NCI-H82 treated with DMSO at 0.1 percent for 48 hours (cell line): Measurements from ENCODE around the gene ENTPD8.
A peak's percentile ranks its signal among the peaks of the same experiment; 100 is the strongest.

Experiments used
- DNase-seq: peaks from one replicate; lab custom pipeline; 2025; ENCODE audit not compliant: unreplicated experiment; lab: John Stamatoyannopoulos, UW

ENTPD8 gene, protein sequence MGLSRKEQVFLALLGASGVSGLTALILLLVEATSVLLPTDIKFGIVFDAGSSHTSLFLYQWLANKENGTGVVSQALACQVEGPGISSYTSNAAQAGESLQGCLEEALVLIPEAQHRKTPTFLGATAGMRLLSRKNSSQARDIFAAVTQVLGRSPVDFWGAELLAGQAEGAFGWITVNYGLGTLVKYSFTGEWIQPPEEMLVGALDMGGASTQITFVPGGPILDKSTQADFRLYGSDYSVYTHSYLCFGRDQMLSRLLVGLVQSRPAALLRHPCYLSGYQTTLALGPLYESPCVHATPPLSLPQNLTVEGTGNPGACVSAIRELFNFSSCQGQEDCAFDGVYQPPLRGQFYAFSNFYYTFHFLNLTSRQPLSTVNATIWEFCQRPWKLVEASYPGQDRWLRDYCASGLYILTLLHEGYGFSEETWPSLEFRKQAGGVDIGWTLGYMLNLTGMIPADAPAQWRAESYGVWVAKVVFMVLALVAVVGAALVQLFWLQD

DNA sequence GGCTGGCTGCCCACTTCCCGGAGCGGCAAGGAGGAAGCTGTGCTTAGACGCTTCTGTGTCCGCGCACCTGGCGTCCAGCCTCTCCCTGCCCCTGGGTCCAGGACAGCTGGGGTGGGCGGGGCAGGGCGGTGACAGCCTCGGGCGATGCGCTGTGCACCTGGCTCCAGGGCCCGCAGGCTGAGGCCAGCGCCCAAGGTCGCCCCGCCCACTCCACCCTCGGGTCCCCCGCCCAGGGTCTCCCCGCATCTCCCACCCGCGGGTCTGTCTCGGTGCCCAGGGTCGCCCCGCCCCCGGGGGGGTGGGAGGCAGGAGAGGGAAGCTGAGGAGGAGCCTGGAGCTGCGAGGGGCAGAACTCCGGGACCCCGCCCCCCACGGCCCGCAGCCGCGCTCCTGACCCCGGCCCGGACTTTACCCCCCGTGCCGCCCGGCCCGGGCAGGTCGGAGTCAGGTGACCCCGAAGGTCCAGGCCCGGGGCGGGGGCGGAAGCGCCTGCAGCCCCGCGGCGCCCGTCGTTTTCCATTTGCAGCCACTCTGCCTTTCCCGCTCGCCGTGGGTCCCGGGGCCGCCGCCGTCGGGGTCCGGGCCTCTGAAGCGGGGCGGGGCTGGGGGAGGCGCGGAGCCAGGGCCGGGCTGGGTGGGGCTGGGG lies at the start of gene ENTPD8:
TSS of gene ENTPD8 (minus strand) at position 69 of the 646 bp plus-strand sequence. CDS start 3,072 bp downstream, outside the sequence.
- no peak for DNase-seq

DNA sequence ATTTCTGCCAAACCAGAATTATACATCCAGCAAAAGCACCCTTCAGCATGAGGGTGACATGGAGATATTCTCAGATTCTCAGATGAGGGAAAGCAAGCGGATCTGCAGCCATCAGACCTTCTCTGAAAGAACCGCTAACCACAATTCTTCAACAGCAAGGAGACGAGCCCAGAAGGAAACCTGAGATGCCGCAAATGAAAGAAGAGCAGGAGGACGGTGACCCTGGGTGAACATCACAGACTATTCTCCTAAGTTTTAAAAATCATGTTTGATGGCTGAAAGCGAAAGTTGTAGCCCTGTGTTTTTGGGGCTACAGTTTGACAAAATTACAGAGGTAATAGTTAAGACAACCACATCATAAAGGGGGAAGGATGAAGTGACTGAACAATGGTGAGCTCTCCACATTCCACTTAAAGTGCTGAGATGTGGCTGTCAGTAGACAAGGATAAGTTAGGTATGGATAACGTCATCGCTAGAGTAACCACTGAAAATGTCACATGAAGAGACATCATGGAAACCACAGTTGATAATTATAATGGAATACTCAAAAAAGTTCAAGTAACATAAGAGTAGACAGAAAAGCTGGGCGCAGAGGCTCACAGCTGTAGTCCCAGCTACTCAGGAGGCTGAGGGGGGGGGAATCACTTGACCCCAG lies 49.5 kb upstream of the ENTPD8 start:
- DNase-seq = no peak

DNA sequence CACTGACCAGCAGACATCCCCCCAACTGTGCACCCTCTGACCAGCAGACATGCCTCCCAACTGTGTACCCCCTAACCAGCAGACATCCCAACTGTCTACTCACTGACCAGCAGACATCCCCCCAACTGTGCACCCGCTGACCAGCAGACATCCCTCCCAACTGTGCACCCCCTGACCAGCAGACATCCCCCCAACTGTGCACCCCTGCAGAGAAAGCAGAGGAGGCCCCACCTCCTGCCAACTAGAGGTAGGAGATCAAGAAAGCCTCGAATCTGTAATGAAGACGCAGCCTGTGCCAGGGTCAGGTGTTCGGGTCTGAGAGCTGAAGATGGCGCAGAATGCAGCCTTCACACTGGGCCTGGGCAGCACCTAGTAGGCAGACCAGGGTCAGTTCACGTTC lies 47.7 kb upstream of the ENTPD8 start:
- DNase-seq = no peak

DNA sequence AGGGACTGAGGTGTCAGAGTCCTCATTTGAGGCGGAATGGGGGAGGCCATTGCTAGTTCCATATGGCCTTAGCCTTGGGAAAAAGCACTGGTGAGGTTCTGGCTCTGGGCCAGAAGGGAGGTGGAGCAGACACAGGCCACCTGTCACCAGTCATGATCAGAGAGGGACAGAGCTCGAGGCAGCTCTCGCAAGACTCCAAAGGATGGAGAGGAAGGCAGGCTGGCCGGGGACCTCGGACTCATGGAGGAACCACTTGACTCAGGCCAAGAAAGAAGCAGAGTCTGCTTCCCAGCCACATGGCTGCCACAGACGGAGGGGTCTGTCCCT lies 47.1 kb upstream of the ENTPD8 start:
- DNase-seq = peak; percentile 58

DNA sequence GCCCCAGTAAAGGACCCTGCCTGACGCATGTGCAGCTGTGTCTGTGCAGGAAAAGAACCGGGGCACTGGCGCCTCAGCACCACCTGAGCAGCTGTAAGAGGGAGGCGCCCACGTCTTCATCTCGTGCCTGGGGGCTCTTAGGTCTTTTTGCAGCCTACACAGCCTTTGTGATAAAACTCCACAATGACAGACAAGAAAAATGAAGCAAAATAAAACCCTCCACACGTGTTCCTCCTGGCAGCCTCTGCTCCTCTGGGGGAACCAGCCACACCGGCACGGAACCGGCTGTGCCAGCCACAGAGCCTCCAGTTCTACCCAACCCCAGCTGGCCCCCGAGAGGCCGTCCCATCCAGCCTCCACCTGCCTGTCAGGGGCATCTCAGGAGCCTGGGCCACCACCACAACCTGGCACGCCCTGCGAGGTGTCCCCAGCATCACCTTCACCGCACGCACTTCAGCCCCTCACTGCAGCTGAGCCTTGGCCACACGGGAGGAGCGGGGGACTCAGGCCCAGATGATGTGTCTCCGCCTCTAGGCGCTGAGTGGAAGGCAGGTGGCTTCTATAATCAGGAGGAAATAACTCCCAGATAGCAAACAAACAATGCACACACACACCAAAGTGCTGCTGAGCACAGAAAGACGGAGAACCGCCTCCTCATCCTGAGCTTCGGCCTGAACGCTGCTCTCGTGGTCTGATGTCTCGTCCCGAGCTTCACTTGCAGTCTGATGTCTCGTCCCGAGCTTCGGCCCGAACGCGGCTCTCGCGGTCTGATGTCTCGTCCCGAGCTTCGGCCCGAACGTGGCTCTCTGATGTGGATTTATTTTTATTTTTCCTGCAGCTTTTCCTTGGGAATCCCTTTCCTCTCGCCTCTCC lies 46.5 kb upstream of the ENTPD8 start:
- DNase-seq = no peak

DNA sequence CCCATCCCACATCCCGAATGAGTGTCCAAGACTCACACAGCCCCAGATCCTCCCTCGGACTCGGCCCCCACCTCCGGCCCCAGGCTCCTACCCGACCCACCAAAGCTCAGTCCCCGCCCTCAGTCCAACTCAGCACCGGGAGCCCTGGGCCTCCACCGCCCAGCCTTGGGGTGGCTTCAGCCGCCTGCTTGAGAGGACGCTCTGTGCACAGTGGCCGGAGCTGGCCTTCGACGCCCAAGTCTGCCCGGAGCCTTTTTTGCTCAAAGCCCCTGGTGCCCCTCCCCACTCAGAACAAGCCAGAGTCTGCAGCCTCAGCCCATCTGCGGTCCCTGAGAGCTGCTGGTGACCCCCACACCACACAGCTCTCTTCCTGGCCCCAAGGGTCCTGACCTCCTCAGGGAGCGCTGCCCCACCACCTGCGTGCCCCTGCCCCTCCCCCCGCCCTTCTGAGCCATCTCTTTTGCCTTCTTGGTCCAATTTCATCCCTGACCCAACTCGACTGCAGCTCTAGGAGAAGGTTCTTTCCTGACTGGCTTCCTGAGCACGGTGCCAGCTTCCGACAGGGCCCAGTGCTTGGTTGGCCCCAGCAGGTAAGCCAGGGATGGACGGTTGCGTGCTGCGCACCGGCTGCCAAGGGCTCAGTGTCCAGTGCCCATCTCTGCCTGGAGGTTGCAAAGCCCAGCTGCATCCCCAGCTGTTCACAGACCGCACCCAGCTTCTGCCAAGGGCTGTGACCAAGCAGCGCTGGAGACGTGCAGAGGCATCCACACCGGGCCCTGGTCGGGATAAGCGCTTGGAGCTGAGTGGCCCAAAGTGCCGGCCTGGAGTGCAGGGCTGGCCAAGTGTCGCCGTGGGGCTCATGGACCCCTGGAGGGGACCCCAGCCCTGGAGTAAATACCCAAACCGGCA lies 45.6 kb upstream of the ENTPD8 start:
- no peak for DNase-seq

DNA sequence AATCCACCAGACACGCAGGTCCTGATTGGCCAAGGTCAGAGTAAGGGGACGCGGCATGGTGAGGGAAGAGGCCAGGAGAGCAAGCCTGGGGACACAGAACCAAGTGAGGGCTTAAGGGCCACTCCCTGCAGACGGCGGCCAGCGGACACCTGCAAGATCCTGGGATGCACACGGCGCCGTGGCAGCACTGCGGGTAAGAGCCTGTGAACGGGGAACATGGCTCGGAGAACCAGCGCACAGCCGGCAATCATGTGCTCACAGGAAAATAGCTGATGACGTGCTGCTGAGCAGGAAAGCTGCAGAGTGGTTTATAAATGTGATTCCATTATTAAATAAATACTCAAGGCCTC lies 45.0 kb upstream of the ENTPD8 start:
- no peak for DNase-seq

DNA sequence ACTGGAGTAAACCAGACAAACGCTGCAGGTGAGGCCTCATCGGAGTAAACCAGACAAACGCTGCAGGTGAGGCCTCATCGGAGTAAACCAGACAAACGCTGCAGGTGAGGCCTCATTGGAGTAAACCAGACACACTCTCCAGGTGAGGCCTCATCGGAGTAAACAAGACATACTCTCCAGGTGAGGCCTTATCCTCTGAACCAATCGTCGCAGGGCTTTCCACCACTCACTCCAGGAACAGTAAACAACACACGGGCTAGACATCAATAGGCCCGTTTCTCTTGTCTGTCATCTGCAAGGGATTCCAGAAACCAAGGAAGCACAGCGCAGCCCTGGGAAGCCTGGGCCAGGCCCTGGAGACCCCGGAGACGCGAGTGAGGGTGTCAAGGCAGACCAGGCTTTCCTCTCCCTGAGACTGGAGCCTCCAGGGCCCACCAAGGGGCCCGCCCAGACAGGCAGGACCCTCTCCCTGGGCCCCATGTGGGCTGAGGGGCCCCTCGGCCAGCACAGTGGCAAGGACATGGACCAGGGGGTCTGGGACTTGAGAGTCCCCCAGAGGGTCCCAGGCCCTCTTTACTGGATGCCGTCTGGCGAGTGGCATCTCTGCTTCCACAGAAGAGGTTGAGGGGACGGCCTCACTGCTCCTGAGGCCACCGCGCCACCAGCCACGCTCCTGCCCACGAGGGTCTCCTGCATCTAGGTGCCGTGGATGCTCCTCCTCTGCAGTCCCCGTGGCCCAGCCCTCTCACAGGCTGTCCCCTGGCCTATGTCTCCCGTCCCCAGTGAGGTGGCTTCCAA lies 44.4 kb upstream of the ENTPD8 start:
- DNase-seq = no peak

DNA sequence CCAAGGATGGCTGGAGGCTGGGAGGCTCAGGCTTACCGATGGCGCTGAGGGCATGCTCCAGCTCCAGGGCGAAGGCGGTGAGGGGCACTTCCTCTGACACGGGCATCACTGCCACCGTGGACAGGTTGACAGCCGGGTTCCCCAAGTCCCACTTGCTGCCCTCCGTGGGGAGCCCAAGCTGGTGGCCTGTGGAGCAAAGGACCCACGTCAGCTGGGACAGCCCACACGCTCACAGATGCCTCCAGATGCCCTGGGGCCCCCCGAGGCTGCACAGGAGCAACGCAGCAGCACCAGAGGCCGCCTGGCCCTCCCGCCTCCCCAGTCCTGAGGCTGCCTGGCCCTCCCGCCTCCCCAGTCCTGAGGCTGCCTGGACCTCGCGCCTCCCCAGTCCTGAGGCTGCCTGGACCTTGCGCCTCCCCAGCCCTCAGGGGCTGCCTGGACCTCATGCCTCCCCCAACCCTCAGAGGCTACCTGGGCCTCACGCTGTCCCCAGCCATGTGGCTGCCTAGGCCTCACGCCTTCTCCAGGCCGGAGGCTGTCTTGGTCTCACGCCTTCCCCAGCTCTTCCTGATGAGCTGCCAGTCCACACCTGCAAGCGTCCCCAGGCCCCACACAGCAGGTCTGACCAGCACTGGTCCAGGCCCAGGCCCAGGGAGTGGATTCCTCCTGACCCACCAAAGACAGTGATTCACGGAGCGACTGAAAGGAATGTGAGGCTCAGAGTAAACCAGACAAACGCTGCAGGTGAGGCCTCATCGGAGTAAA lies 43.6 kb upstream of the ENTPD8 start:
- DNase-seq = no peak

DNA sequence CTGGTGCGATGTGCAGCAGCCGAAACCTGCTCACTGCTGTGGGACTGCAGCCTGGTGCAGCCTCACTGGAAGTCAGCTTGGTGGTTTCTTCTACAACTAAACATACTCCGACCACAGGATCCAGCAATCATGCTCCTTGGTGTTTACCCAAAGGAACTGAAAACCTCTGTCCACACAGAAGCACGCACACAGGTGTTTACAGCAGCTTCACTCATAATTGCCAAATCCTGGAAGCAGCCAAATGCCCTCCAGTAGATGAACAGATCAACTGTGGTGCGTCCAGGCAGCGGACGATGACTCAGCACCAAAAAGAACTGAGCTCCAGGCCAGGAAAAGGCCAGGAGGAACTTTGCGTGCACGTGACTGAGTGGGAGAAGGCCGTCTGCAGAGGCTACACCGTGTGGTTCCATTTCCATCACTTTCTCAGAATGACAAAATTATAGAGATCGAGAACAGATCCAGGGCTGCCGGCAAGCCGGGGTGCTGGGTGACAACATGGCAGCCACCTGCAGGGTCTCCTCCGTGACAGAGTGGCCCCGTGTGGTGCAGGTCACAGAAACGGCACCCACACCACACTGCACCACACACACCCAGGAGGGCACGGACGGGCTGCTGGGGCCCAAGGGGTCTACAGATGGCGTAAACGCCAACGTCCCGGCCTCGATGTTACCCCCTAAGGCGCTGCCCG lies 41.1 kb upstream of the ENTPD8 start:
- no peak for DNase-seq

DNA sequence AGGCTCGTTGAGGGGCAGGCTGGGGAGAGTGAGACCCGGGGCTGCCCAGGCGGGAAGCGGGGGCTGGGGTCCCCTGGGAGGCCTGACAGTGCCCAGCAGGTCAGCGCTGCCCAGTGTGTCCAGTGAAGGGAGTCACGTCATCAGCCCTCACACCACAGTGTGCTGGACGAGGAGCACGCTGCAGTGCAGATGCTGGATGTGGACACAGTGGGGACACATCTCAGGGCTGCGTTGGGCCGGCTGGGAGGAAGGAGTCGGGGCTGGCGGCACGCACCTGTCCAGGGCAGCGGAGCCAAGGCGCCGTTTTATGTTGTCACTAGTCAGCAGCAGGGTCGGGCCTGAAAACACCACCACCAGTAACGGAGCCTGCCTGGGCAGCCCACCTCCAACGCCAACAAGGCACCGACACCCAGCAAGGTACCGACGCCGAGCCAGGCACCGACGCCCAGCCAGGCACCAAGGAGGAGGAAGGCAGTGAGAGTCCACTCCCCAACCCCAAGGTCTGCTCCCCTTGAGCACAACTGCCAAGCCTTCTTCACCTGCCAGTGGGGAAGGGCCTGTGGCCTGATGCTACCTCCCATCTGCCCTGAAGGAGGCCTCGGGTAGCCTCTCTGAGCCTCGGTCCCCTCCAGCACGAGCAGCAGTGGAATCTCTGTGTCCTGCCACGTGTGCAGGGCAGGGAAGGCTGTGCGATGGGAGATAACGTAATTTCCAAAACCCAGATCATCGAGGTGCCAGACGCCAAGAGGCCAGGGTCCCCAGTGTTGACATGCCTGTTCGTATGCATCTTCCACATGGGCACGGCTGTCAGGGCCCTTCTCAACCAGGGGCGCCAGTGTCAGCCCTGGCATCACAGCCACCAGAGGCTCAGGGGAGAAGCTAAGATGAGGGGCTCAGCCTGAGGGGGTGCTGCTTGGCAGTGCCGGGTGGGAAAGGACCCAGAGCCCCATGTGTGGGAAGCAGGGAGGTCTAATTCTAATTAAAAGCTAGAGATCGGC lies 39.8 kb upstream of the ENTPD8 start:
- DNase-seq = no peak

DNA sequence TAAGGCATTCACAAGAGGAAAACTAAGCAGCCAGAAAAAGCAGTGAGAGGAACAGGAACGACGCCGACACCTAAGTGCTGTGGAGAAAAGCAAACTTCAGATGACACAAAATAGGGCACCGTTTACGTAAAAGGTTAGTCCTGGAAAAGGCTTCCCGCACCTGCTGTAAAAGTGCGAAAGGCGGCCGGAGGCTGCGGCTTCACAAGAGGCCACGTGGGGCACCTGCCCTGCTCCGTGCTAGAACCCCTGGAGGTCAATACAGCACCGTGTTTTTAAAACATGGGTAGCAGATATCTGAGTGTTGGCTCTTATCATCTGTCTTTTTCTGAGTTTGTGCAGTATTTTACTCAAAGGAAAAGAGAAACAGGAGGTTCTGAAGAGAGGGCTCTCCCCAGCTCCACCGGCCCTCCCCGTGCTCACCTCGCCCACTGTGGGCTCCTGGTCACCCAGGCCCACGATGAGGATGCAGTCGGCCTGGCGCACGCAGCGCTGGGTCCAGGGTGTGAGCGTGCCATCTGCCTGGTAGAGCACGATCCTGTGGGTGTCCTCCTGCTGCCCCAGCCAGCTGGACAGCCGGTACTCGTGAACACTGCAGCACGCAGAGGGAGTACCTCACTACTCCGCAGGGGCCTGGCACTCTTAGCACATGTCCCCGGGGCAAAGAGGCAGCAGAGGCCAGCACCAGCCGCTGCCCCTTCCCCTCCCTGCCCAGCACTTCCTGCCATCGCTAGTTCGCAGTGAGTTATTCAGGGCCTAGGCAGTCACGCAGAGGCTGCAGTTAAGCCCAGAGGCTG lies 38.9 kb upstream of the ENTPD8 start:
- DNase-seq = no peak

DNA sequence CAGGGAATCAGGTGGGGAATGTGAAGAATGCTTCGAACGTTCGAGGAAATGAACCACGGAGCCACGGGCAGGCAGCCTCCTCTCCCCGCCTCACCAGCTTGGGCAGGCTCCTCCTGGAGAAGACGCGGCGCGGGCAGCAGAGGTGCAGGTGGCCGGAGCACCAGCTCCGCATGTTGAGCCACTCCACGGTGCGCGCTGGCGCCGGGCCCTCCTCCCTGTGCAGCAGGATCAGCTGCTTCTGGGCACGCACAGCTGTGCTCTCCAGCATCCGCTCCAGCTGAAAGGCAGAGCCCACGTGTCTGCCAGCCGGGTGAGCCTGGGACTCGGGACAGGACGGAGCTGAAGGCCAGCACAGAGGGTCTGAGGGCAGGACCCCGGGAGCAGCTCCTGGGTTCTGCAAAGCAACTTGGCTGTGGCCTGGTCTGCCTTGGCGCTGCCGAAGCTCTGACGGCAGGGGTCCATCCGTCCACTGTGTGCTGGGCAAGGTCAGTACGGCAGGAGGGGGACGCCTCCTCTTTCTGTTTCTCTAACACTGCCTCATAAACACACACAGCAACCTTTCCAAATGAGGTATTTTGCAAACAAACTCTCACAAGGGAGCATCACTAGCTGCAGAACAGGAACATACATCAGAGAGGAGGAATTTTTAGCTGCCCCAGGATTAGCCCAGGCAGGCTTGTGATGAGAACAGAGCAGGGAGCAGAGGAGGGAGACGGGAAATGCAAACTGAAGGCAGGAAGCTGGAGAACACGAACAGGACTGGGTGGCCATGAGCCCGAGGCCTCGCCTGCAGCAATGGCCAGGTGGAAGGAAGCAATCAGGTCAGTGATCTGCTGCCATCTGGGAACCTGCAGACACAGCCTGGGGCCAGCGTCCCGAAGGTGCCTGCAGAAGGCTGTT lies 38.1 kb upstream of the ENTPD8 start:
- no peak for DNase-seq

DNA sequence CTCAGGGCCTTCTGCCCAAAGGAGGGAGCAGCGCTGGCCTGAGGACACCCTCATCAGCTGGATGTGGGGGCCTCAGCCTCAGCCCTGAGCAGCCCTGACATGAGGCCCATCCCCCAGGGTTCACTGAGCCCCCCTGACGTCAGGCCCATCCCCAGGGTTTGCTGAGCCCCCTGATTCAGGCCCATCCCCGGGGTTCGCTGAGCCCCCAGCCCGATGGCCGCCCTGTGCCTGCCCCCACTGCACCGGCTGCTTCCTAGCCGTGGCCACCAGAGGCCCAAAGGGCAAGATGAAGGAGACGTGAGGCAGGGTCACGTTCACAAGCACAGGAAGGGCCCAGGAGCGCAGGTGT lies 37.4 kb upstream of the ENTPD8 start:
- no peak for DNase-seq
